ENCODE measurements around the gene MYRIP. TPM values are rescaled to one million over a fixed set of nuclear protein-coding genes. Genes with fewer than 3 reads are reported as not detected.

MYRIP gene
- total RNA-seq, 1 donor = under 0.01 TPM

- Histone ChIP-seq H2AFZ (ENCODE audit: low read length) (no peak overlapping the region), H3K79me2 (ENCODE audit: insufficient read depth, low read length) (no peaks in the 10 kb centered on the region), H3K27ac (ENCODE audit: low read depth, low read length) (no peak overlapping the region), H3K9me3 (ENCODE audit: low read depth, low read length) (no peaks in the 10 kb centered on the region), H3K27me3 (ENCODE audit: insufficient read depth, low read length) (peaks cover 60% of the 10 kb centered on the region), H3K4me1 (ENCODE audit: insufficient read depth, low read length) (no peaks in the 10 kb centered on the region), H3K4me2 (ENCODE audit: insufficient read depth, low read length) (no peak overlapping the region), H4K20me1 (ENCODE audit: insufficient read depth, low read length) (no peaks in the 10 kb centered on the region), H3K36me3 (ENCODE audit: insufficient read depth, low read length) (no peaks in the 10 kb centered on the region), H3K4me3 (ENCODE audit: insufficient read depth, low read length) (no peak overlapping the region)
- no peak for TF ChIP-seq CTCF (IDR thresholded peaks at IDR 0.05; ENCODE audit: extremely low read depth, low read depth, low read length)
- DNase-seq (ENCODE audit: insufficient read length, low spot score, missing footprints) = no peak
Measured at GRCh38 chr3:39810647-39811161, 1.3 kb downstream of the MYRIP start.

- Histone ChIP-seq H3K4me3 (ENCODE audit: insufficient read depth, low read length) (no peak overlapping the region), H3K4me1 (ENCODE audit: insufficient read depth, low read length) (no peaks in the 10 kb centered on the region), H2AFZ (ENCODE audit: low read length) (no peak overlapping the region), H3K9me3 (ENCODE audit: low read depth, low read length) (no peaks in the 10 kb centered on the region), H3K27ac (ENCODE audit: low read depth, low read length) (no peak overlapping the region), H3K79me2 (ENCODE audit: insufficient read depth, low read length) (no peaks in the 10 kb centered on the region), H4K20me1 (ENCODE audit: insufficient read depth, low read length) (no peaks in the 10 kb centered on the region), H3K4me2 (ENCODE audit: insufficient read depth, low read length) (no peak overlapping the region), H3K27me3 (ENCODE audit: insufficient read depth, low read length) (peaks cover 60% of the 10 kb centered on the region), H3K36me3 (ENCODE audit: insufficient read depth, low read length) (no peaks in the 10 kb centered on the region)
- no peak for DNase-seq (ENCODE audit: insufficient read length, low spot score, missing footprints)
- TF ChIP-seq CTCF (IDR thresholded peaks at IDR 0.05; ENCODE audit: extremely low read depth, low read depth, low read length) = no peak
Measured at GRCh38 chr3:39811561-39811960, 2.2 kb downstream of the MYRIP start.

- Histone ChIP-seq H4K20me1 (ENCODE audit: insufficient read depth, low read length) (no peaks in the 10 kb centered on the region), H3K4me3 (ENCODE audit: insufficient read depth, low read length) (no peak overlapping the region), H3K4me2 (ENCODE audit: insufficient read depth, low read length) (no peak overlapping the region), H3K27me3 (ENCODE audit: insufficient read depth, low read length) (peaks cover 52% of the 10 kb centered on the region), H3K27ac (ENCODE audit: low read depth, low read length) (no peak overlapping the region), H3K79me2 (ENCODE audit: insufficient read depth, low read length) (no peaks in the 10 kb centered on the region), H2AFZ (ENCODE audit: low read length) (no peak overlapping the region), H3K36me3 (ENCODE audit: insufficient read depth, low read length) (no peaks in the 10 kb centered on the region), H3K4me1 (ENCODE audit: insufficient read depth, low read length) (no peaks in the 10 kb centered on the region), H3K9me3 (ENCODE audit: low read depth, low read length) (no peaks in the 10 kb centered on the region)
- no peak for DNase-seq (ENCODE audit: insufficient read length, low spot score, missing footprints)
- TF ChIP-seq CTCF (IDR thresholded peaks at IDR 0.05; ENCODE audit: extremely low read depth, low read depth, low read length) = peak; percentile 38
Measured at GRCh38 chr3:39812537-39812936, 3.1 kb downstream of the MYRIP start.

GRCh38 chr3:39814007-39814406 is 4.6 kb downstream of the MYRIP start:
- Histone ChIP-seq H3K27ac (ENCODE audit: low read depth, low read length) (no peak overlapping the region), H3K79me2 (ENCODE audit: insufficient read depth, low read length) (no peaks in the 10 kb centered on the region), H3K4me3 (ENCODE audit: insufficient read depth, low read length) (no peak overlapping the region), H3K4me1 (ENCODE audit: insufficient read depth, low read length) (no peaks in the 10 kb centered on the region), H3K27me3 (ENCODE audit: insufficient read depth, low read length) (peaks cover 37% of the 10 kb centered on the region), H3K9me3 (ENCODE audit: low read depth, low read length) (no peaks in the 10 kb centered on the region), H3K4me2 (ENCODE audit: insufficient read depth, low read length) (no peak overlapping the region), H3K36me3 (ENCODE audit: insufficient read depth, low read length) (no peaks in the 10 kb centered on the region), H4K20me1 (ENCODE audit: insufficient read depth, low read length) (no peaks in the 10 kb centered on the region), H2AFZ (ENCODE audit: low read length) (no peak overlapping the region)
- DNase-seq (ENCODE audit: insufficient read length, low spot score, missing footprints) = no peak
- TF ChIP-seq CTCF (IDR thresholded peaks at IDR 0.05; ENCODE audit: extremely low read depth, low read depth, low read length) = no peak

Measured in osteoblast (primary cell).